GM21717 (cell line): ENCODE results near the gene CNTNAP5.
"Not testable (repeated sequence)": the region's sequence is repeated elsewhere in the genome, so short reads cannot be mapped to it uniquely, and the experiment has no call there.

Experiments used
- ATAC-seq: cut with Tn5 transposase; IDR thresholded peaks from one replicate; pipeline ENCODE4 v1.9.1; 2021; ENCODE audit warnings: mild to moderate bottlenecking, moderate library complexity; ENCODE audit not compliant: unreplicated experiment

Gene CNTNAP5

DNA sequence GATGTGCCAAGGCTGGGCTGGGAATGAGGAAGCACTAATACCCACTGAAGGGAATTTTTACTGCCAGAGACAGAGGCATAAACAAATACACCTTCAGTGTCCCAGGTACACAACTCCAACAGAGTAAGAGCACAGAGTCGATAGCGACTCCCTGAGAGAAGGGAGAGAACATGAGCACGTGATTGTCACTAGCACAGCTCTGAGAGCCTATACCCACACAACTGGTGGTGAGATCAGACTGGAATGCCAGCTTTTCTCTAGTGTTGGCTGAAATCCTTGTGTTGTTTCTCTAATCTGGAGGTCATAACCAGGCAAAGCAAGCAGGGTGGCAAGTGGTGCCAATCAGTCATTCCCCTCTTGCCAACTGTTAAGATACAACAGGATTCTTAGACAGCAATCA, 377.2 kb downstream of the CNTNAP5 start:
- no peak for ATAC-seq

DNA sequence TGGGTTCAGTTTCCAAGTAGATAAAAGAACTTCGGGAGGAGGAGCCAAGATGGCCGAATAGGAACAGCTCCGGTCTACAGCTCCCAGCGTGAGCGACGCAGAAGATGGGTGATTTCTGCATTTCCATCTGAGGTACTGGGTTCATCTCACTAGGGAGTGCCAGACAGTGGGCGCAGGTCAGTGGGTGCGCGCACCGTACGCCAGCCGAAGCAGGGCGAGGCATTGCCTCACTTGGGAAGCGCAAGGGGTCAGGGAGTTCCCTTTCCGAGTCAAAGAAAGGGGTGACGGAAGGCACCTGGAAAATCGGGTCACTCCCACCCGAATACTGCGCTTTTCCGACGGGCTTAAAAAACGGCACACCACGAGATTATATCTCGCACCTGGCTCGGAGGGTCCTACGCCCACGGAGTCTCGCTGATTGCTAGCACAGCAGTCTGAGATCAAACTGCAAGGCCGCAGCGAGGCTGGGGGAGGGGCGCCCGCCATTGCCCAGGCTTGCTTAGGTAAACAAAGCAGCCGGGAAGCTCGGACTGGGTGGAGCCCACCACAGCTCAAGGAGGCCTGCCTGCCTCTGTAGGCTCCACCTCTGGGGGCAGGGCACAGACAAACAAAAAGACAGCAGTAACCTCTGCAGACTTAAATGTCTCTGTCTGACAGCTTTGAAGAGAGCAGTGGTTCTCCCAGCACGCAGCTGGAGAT, 382.9 kb downstream of the CNTNAP5 start:
- ATAC-seq, result not testable (repeated sequence)

DNA sequence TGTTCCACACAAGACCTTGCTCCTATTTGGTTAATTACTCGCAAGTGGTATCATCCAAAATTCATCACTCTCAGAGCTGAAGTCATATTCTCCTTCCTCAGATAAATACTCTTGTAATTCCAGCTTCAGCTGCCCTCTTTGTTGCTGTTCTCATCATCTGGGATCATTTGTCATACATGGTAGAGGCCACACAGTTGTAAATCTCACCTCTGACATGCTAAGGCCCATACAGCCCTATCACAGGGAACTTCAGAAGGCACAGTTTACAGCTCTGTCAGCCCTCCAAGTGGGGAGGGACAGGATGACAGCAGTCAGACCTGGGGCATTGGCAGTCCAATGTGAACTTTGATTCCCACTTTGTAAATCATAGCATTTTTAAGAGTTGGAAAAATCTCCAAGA, 399.0 kb downstream of the CNTNAP5 start:
- ATAC-seq, result no peak

DNA sequence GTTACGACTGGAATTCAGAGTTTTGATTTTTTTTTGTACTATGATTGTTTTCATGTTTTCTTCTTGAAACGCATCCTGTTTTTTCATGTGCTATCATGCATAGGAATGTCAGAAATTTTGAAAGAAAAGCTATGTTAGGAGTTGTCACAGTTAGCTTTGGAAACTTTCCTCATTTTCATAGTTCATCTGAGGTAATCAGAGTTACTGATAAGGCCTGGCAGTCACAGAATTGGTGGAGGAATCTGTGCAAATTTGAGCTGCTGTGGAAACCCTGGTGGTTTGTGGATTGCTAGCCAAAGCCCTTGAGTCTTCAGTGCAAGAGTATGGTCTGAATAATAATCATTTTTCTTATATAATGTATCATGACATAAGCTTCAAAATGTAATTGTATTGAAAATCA, 401.0 kb downstream of the CNTNAP5 start:
- ATAC-seq, result no peak

DNA sequence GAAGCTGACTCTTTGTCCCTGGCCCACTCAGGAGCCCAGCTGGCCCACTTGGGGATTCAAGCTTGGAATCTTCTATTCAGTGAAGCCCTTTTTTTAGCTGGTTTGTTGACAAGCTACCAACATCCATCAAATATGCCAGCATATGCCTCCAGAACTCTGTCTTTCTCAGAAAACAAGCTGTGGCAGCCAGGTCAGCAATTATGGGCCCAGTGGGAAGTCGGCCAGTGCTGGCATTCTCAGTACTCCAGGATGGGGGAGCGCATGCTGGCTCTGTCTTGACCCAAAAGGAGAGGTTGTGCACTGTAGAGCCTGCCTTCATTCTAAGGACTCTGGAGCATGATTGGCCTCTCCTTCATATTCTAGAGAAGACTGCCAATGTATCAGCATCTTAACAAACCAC, 401.5 kb downstream of the CNTNAP5 start:
- ATAC-seq, result no peak

DNA sequence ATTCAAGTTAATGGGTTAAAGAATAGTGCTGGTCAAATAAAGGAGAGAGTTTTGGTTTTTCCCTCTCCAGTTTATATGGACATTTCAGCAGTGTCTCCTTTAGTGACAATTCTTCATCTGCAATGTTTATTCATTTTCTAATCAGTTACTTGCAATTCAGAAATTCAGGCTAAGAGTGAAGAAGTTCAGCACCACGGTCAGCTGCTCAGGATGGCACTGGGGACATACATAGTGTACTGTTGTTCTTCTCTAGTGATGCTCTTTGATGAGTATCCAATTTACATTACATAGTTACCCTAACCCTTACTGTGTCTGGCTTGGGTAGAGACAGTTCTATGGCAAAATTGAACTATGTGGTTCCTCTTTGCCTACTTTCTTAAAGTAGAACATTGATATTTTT, 412.7 kb downstream of the CNTNAP5 start:
- no peak for ATAC-seq

DNA sequence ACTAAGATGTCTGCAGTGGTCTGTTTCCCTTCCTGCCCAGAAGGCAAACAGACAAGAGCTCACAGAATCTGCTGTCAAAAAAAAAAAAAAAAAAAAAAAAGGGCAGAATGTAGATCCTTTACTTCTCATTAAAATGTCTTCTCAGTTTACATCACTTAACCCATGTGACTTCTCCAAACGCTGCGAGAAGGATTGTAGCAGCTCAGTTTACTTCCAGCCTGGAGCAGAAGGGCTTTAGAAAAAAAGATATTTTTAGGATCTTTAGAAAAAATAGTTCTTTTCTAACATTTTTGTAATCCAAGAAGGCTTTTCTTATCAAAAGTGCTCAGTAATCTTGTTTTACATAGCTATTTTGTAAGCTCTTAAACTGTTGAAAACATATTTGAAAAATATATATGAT, 425.4 kb downstream of the CNTNAP5 start:
- no peak for ATAC-seq

DNA sequence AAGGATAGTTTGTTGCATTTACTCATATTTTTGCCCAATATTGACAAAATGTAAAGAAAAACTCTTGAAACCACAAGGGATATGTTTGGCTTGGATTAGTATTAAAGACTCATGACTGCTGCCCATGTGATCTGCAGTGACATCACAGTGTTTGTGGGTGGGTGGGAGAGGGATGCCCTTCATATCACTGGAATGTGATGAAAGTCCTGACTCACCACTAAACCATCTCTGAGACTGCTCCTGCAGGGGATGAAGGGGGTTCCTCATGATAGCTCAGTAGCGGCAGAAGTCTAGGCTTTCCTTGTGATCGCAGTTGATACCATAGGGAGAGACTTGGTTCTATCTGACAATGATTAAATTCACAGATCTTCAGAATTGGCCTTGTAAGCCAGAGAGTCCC, 451.2 kb downstream of the CNTNAP5 start:
- no peak for ATAC-seq

DNA sequence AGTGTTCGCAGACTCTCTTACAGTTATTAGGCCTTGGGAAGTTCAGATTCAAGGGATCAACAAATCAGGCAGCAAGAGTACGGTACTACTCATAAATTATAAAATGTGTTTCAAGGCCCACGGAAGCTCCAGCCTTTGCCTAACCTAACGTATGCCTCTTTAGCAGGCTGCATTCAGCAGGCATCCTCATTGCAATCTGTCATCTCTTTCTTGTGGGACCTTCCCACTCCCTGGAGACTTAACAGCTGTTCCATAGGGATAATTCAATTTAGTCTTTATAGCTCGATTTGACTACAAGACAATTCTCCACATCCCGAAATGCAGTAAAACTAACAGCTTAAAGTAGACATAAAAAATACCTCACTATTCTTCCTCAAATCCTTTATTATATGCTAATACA, 453.7 kb downstream of the CNTNAP5 start:
- ATAC-seq, result no peak

DNA sequence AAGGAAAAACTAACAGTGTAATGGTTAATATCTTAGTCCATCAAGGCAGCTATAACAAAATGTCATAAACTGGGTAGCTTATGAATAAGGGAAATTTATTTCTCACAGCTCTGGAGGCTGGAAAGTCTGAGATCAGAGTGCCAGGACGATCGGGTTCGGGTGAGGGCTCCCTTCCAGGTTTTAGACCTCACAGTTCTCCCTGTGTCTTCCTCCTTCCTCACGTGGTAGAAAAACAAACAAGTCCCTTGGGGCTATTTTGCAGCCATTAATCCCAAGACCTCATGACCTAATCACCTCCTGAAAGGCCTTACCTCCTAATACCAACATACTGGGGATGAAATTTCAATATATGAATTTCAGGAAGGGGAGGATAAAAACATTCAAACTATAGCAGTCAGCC, 455.9 kb downstream of the CNTNAP5 start:
- ATAC-seq, result no peak

DNA sequence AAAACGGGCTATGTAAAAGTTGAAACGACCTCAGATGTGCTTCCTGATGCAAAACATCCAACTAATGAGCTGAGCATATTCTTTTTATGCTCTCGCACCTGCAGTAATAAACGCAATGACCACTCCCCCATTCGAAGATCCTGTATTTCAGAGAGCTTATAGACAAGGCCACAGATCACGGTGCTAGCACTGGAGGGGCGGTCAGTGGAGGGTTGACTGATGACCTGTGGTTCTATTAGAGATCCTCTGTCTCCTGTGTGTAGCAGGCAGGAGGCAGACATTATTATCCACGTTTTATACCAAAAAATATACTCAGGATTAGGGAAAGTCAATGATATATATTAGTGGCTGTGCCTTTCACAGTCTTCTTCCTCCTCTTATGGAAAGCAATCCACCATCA, 457.0 kb downstream of the CNTNAP5 start:
- no peak for ATAC-seq

DNA sequence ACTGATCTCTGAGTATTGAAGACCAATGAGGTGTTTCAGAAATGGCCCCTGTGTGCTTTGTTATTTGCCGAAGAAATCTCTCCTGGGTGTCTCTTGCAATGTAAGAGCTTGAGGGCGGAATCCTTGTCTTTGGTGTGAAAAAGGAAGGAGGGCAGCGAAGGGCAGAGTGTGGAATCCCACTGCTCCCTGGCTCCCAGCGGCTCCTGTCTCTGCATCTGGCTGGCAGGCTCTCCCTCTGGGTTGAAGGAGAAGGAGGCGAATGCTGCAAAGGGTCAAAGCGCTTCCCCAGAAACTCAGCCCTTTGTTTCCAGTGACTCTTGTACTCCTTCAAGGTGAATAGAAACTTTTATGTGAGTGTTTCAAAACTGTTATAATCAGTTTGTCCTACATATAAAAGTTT, 457.5 kb downstream of the CNTNAP5 start:
- no peak for ATAC-seq

DNA sequence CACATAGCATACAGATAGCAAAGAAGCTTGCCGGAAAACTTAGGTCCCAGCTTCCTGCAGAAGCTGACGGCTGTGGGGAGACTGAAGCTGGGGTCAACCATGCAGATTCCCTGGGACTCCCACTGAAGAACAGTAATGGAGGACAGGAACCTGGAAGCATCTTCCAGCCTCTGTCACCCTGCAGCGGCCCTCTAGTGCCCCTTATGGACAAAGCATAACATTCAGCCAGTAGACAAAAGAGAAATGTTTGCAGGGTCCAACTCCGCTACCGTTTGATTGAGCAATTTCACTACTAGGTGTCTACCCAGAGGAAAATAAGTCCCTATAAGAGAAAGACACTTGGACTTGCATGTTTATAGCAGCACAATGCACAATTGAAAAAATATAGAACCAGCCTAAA, 460.6 kb downstream of the CNTNAP5 start:
- no peak for ATAC-seq

DNA sequence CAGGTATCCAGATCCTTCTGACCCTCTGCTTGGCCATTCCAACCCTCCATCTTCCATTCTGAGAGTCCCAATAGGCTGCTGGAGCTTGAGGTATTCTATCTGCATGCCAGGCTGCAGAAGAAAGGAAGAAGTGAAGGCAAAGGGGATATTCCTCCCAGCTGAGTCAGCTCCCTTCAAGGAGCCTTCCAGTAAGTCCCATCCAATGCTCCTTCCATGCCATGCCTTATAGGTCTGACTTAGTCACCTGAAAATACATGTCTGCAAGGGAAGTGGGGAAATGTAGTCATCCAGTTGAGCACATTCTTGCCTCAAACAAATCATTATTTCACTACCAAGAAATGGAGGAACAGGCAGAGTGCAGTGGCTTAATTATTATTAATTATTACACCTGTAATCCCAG, 464.6 kb downstream of the CNTNAP5 start:
- ATAC-seq, result no peak

DNA sequence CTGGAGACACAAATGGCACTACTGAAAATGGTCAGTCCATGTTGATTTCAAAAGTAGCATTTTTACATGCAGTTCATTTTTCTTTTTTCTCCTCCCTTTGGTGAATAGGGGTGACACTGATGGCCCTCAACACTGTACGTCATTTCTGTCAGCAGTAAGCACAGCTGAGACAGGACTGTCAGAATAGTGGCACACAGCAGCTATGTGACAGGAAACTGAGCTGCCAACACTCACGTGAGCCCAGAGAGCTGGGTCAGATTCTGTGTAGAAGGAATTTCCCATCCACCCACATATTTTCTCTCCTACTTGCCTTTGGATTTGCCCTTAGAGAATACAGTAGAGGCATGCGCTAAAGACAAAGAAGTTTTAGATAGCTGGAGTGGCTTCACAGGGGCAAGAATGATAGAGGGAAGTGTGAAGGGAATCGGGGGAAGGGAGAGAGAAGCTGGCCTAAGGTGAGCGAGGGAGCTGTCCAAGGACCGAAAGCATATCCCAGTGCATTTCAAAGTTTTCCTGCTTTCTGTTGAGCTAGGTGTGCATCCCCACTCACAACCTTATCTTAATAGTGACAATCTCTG, 476.6 kb downstream of the CNTNAP5 start:
- no peak for ATAC-seq

DNA sequence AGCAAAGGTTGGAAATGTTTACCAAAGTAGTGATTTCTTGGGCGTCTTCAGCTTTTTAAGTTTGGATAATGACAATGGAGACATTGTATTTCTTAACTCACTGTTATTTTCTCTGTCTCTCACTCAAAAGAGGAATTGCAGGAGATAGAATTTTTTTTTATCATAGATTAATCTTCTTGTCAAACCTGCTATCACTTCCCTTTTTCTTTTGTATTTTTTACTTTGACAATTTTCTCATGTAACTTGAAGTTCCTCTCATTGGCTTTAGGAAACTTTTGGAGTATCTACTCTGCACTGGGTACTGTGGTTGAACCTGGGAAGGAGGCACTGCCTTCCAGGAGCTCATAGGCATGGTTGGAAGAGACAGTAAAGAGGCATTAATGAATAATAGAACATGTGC, 489.1 kb downstream of the CNTNAP5 start:
- no peak for ATAC-seq

DNA sequence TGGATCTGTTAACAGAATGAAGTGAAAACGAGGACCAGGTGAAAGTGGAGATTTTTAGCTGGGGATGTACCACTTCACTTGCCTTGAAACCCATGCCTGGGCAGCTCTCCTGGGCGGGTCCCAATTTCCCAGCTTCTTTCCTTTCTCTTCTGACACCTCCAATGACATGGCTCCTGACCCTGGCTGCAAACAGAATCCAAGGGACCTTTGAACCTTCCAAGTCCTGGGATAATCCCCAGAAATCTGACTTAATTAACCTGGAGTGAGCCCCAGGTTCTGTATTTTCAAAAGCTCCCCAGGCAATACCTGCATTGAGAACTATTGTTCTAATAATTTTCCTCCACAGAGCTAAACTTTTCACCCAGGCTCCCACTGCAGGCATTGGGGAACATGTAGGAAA, 495.9 kb downstream of the CNTNAP5 start:
- no peak for ATAC-seq

DNA sequence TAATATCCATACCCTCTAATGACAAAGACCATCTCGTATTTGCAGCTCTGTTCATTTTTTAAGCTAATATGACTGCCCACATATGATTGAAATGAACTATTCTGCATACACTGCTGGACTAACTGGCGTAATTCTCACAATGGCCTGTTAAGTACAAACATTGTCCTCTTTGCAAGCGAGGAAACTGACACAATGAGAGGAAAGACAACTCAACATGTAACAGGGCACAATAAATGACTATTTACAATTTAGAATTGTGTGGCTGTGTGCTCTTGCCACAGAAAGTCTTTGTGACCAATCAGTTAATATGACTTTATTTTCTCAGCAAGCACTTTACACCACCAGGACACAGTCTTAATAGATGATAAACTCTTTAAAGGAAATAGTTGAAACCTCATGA, 498.0 kb downstream of the CNTNAP5 start:
- ATAC-seq, result no peak

DNA sequence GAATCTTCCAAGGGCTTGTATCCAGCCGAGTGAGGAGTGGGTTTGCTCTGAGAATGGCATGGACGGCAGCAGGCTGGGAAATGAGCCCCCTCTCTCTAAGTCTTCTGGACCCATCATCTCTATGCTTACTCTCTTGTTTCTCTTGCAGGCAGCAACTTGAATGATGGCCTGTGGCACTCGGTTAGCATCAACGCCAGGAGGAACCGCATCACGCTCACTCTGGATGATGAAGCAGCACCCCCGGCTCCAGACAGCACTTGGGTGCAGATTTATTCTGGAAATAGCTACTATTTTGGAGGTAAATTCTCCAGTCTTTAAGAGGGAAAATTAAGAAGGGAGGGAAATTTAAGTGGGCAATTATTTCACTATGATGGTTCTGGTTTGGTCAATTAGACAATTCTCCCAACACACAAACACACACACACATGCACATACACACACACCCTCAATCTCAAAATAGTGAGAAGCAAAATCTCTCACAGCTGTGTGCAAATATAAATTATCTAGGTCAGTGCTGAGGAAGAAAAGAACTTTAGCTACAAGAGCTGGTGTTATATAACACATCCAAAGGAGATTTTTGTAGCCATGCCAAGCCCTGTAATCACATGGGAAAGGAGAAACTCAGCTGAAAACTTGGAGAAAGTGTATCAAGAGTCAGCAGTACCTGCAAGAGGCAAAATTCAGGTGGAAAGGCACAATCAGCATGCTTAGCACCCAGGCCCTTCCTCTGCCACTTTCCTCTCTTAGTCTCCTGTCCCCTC, 499.2 kb downstream of the CNTNAP5 start:
- no peak for ATAC-seq

DNA sequence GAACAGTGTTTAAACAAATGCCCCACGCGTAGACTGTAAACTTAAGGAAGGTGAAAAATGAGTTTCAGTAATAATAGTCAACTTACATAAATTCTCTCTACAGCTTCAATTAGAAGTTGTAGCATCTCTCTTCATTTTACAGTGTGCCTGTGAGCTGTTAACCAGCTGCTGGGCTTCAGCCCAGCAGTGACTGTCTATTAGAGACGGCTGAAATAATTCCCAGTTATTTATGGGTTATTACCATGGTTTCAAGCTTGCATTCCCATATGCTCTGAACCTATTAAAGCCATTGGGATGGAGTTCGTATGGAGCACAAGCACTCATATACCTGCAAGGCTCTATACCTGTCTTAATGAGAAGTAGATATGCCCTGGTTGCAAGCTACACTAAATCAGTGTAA, 501.1 kb downstream of the CNTNAP5 start:
- ATAC-seq, result no peak

DNA sequence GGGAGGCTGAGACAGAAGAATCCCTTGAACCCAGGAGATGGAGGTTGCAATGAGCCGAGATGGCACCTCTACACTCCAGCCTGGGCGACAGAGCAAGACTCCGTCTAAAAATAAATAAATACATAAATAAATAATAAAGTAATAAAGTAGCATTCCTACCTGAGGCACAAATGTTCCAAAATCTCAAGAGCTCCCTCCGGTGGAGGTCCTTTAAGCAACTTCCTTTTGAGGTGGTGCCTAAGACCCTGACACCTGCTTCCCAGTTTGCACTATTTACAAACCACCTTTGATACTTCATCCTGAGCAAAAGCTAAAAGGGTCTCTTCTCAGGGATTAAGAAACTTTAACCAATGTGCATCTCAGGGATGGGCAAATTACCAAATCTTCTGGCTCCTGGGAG, 505.1 kb downstream of the CNTNAP5 start:
- no peak for ATAC-seq

DNA sequence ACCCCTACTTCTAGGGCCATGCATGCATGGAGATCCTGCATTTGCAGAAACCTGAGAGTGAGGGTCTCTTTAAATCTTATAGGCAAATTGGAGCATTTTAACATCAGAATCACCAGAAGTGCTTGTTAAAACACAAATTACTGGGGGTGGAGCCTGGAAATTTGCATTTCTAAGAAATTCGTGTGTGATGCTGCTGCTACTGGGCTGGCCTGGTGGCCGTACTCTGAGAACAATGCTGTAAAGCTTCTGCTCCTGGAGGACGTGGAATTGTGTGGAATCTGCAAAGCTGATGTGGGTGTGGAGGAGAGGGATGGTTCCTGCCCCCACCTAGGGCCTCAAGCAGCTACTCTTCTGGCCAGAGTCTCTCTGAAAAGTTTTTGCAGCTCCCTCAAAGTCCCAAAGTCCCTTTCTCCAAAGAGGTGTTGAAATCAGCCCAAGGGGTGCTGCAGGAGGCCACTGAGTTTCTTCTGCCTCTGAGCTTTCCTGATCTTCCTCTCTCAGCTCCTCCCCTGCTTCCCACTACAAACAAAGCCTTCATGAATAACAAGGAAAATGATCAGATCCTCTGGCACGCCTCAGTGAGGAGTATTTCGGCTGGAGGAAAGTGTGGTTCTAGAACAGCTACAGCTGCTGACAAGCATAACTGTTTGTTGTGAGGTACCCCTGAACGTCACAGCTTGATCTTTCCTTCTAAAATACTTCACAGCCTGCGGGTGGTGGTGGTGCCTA, 508.3 kb downstream of the CNTNAP5 start:
- ATAC-seq, result no peak
